Stimulated activated CD4-positive, alpha-beta T cell treated with anti-CD3 and anti-CD28 coated beads, TNF-alpha, amount 100 ng/mL, for 24 hours (primary cell): ENCODE data around the gene TMEM154.

ENCODE experiments used
- DNase-seq, 3 experiments: peaks; one replicate each; pipeline ENCODE4 v3.0.0-alpha.2; 2020; ENCODE audit warnings: low read depth in 3 of 3

The TMEM154 gene, protein sequence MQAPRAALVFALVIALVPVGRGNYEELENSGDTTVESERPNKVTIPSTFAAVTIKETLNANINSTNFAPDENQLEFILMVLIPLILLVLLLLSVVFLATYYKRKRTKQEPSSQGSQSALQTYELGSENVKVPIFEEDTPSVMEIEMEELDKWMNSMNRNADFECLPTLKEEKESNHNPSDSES

DNA sequence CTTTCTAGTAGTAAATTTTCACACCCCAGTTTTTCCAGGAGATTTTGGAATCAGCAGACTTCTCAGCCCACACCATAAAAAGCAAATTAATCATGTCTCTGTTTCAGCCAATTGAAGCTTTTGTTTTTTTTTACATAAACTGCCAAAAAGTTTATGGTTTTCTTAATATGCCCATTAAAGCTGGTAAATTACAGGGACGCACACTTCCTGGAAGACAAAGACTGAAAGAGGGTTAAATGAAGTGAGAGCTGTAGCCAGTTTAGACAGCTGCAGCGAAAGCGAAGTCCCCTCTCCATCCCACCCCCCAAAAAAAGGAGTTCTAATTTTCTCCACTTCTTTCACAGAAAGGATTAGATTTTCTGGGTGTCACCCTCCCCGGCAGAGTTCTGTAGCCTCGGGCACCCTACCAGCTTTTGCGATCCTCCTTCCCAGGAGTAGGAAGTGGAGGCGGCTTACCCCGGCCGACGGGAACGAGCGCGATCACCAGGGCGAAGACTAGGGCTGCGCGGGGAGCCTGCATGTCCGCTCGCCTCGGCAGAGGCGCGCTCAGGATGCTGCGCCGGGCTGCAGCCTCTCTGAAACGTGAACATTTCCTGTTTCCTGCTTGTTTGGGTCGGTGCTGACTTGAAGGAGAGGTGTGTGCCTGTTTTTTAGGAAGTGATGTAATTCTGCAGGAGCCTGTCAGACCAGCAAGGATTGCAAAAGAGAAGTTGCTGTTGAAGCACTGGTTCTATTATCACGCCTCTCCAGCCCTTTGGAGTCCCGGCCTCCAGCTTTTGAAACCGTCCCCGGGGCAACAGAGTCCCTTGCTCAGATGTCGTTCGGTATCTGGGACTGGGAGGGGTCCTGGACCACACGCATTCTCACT is at the start of gene TMEM154:
Gene TMEM154, minus strand, starts transcription at position 584 of the 868 bp plus-strand sequence. Its CDS starts 64 bp downstream, at position 520.
- DNase-seq = peak; percentile 26 to 59 (median 30)

DNA sequence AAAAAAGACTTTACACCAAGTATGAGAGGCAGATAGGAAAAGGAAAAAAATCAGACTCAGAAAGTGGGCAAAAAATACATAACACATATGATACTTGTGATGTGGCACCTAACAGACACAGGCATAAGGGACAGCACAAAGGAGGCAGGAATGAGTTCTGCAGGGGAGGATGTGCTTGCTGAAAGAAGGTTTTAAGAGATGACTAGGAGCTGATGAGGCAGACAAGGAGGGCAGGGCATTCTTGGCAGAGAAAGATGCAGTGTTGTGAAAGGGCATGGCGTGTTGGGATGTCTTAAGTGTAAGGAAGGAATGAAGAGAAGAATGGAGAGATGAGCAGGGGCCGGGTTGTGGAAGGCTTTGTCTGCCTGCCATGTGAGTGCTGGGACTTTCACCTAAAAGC is 49.7 kb upstream of the TMEM154 start:
- DNase-seq = no peak

DNA sequence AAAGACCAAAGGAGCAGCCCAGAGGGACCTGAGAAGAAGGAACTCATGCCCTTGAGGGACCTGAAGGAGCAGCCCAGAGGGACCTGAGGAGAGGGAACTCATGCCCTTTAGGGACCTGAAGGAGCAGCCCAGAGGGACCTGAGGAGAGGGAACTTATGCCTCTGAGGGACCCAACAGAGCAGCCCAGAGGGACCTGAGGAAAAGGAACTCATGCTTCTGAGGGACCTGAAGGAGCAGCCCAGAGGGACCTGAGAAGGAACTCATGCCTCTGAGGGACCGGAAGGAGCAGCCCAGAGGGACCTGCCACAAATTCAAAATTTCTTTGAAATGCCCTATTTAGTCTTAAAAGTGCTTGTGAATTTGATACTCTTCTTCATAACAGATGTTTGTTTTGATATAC is 48.5 kb upstream of the TMEM154 start:
- no peak for DNase-seq

DNA sequence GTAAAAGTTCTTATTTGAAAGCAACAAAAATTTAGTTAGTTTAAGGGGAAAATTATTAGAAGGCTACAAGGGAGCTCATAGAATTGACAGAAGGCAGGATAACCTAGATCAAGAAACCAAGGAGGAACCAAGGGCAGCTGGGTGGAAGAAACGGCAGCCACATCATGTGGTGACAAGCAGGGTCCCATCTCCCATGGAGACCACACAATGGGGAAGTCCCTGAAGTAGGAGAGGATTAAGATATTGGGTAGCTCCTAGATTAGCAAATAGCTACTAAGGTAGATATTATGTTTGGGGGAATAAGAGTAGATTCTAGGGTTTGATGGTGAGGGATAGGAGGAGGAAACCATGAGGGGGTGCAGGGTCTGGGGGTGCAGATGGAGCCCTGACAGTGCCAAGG is 48.0 kb upstream of the TMEM154 start:
- no peak for DNase-seq

DNA sequence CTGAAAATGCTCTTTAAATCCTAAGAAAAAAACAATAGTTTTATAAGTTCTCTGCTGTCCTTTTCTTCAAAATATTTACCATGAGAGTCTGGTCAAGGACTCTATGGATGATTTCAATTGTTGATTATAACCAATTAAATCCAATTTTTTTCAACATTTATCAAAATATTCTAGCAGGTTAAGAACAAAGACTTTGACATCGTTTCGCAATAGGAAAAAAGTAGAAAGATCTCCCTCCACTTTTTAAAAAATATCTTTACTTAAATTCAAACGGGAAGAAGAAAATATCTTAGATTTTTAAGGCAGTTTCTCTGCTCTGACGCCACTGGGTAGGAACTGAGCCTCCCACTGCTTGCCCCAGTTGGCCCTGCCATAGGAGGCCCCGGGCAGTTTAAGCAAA is 44.7 kb upstream of the TMEM154 start:
- DNase-seq = no peak

DNA sequence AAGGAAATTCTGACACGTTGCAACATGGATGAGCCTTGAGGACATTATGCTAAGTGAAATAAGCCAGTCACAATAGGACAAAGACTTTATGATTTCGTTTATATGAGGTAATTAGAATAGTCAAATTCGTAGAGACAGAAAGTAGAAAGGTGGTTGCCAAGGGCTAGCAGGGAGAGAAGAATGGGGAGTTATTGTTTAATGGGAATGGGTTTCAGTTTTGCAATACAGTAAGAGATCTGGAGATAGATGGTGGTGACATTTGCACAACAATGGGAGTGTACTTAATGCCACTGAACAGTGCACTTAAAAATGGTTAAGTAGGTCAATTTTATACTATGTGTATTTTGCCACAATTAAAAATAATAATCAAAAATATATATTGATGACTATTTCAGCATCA is 43.4 kb upstream of the TMEM154 start:
- DNase-seq = no peak

DNA sequence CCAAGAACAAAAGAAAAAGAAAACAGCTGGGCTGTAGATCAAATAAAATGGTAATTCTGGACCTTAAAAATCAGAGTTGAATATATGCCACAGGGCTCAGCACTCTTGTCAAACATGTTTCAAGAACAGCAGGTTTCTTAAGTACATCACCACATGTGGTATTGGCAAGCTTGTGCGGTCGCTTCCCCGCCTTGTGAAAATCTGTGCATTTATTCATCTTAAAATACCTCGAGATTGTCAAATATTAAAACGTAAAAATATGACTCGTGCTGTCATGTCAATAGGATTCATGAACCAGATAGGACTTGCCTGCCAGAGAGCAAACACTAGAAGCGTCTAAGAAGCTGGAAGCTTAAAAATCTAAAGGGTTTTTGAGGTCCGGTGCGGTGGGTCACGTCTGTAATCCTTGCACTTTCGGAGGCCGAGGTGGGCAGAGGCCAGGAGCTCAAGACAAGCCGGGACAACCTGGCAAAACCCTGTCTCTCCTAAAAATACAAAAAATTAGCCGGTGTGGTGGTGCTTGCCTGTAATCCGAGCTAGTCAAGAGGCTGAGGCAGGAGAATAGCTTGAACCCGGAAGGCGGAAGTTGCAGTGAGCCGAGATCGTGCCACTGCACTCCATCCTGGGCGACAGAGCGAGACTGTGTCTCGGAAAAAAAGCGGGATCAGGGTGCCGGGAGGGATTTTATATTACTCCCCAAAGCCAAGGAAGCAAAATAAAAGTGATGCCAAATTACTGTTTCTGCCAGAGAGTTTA is 40.2 kb upstream of the TMEM154 start:
- no peak for DNase-seq

DNA sequence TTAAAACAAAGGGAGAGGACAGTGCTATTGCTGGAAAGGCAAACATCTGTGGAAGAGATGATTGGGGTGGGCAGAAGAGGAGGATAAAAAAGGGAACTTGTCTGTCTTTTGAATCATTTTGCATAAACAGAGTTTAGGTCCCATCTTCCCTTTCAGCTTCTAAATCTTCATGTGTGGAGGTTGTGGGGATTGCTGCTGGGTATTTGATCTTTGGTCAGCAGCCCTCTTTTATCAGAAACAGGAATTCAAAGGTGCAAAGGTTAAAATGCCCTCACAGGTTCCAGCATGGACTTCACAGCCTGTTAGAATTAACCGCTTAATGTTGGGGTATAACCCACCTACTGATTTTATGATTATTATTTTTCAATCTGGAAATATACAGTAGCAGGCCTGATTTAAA is 39.5 kb upstream of the TMEM154 start:
- DNase-seq = no peak

DNA sequence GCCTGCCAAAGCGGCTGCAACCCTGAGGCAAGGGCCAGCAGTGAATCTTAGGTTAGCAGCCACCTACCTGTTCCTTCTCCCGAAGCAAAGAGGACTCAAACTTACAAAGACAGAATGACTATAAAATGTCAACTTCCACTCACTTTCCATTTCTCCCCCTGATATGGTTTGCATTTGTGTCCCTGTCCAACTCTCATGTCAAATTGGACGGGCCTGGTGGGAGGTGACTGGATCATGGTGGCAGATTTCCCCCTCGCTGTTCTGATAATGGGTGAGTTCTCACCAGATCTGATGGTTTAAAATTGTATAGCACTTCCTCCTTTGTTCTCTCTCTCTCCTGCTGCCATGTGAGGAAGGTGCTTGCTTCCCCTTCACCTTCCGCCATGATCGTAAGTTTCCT is 35.3 kb upstream of the TMEM154 start:
- no peak for DNase-seq

DNA sequence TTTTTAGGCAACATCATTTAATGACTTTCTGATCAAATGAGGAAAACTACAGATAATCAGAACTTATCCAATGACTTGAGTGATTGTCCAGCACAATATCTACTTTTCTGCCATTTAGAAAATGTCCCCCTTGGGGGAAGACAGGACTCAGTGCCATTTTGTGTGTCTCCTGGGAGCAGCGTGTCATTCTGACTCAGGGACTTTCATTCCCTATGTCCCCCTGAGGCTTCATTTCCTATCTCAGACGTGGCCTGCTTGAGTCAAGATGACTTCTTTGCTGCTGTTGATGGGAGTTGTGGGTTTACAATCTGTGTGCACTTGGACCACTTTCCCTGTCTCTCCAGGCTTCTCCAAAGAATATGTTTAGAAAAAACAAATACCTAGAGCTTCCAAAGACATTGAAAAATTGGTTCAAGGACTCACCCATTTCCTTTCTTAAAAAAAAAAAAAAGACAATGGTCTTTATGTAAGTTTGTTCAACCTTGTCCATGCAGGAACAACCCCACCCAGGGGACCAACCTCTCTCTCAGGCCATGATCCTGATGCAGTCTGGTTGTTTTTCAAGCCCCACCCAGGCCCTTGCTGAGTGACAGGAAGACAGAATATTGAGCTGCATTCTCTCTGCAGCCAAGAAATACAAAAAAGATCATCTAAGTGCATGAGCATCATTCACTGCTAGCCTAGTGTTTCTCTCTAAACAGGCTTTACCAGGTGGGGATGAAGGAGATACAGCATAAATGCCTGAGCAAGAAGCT is 34.3 kb upstream of the TMEM154 start:
- no peak for DNase-seq

DNA sequence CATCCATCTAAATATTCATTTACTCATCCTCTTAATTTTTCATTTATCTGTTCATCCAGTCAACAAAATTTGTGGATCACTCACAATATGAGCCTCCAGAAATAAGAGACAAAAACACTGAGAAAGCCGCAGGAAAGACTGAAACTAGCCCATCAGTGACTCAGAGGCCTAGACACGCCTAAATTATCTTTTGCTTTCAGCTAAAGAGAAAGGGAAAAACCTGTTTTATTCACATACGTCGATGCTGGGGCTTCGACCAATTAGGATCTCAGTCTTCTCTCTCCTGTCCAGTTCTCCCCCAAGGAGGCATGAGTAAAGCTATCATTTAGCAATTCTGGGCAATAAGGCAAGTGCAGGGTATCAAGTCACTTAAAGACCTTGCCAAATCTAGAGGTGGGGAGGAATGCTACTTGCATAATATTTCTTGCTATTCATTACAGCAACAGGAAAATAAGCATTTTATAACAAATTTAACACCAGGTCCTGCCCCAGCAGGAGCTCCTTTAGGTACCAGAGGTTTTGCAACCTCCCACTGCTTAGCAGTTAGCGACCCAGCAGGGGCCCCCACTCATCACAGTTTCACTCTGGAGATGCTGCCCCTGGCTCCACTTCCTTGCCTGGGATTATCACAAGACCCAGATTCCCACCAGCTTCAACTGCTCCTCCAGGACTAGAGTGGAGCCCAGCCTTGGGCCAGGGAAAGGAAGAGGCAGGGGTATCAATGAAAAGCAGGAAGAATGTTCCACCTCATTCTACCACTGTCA is 30.1 kb upstream of the TMEM154 start:
- DNase-seq = no peak

DNA sequence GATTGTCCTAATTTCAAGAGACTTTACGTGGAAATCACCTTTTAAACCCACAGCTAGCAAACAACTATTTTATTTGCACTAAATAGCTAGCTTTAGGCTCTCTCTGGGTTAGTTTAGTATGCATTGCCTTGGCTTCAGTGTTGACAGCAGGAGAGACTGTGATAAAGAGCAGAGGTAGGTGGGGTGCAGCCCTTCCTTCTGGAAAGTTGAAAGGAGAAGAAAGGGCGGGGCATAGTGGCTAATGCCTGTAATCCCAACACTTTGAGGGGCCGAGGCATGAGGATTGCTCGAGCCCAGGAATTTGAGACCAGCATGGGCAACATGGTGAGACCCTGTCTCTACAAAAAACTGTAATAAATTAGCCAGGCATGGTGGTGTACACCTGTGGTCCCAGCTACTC is 29.0 kb upstream of the TMEM154 start:
- no peak for DNase-seq

DNA sequence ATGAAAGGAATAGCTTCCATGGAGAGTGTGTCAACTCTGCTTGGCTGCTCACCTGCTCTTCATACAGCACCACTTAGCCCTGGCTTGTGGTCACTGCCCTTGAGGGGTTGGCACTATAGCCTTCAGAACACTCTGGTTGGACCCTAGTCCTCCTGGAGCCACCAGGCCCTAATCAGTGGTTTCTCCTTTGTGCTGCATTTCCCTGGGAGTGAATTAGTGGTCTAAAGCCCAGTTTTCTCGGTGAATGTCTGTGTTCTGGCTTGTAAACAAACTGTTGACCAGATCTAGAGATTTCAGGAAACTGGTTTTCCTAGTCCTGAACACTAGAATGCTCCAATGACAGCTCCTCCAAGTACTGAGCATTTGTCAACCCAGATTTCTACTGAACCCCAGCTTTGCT is 28.6 kb upstream of the TMEM154 start:
- no peak for DNase-seq

DNA sequence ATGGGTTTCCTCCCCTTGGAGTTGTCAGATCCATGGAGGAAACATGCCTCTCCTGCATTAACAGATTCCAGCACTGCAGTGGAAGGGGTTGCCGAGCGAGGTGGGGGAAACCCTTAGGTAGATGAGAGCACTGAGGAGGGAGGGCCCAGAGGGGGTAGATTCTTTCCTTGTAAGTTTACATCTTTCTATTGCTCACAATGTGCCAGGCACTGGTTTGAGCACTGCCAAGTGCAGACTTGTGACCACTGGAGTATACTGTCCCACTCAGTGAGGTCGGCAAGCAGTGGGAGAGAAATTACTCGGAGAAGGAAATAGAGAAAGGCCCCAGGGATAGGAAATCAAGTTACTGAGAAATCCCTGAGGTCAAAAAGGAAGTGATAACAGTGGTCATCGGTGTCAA is 27.8 kb upstream of the TMEM154 start:
- no peak for DNase-seq

DNA sequence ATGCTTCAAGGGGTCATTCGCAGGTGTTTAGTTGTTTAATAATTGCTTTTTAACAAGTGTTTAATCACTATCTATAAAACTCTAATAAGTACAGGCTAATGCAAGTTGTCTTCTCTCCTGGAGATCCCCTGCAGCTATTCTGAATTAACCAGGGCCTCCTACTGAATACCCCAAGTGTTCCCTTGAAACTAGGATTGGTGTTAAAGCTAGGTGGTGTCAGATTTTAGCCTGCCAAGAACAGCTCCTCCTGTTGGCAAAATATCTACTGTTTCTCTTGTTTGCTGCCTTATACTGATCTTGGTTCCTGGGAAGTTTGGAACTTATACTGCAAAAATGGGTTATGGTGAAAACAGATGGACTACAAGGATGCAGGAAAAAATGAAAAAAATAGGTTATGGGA is 26.1 kb upstream of the TMEM154 start:
- DNase-seq = no peak

DNA sequence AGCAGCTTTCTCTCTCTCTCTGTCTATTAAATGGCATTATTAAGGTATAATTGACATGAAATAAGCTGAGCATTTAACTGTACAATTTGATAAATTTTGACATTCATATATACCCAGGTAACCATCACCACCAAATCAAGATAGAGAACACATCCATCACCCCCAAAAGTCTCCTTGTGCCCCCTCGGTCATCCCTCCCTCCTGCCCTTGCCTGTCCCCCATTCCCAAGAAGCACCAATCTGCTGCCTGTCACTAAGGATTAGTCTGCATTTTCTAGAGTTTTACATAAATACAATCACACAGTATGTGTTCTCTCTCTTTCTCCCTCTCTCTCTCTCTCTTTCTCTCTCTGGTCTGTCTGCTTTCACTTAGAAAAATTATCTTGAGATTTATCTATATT is 25.0 kb upstream of the TMEM154 start:
- DNase-seq = no peak

DNA sequence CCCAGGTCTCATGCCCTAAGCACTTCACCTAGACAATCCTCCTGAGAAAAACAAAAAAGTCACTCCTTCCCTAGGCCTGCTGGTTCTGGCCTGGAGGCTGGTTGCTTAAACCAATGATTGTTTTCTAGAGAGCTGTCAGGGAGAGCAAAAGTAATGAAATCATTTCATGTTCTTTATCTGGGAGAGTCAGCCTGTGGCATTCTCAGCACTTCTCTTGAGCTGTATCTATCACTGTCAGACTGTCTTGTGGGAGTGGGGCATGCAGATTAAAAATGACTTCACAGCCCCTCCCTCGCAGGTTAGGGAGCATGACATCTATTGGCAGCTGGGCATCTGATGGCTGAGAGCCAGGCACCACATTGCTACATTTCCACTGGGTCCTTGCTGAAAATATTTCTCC is 20.4 kb upstream of the TMEM154 start:
- no peak for DNase-seq

DNA sequence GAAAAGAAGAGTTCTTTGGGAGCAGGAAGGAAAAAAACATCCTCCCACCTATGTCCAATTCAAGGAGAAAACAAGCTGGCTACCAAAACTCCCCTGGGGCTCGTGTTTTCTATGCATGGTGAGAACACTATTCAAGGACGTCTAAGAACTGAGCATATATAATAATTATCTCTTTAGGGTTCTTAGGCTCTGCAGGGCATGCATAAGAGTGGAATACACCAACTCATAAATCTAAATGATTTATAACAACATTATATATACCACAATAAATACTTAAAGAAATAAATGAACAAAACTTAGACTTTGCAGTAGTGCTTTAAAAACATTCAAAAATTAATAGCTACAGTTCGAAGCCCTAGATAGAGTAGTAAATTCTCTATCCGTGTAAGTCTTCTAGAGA is 19.5 kb upstream of the TMEM154 start:
- no peak for DNase-seq

DNA sequence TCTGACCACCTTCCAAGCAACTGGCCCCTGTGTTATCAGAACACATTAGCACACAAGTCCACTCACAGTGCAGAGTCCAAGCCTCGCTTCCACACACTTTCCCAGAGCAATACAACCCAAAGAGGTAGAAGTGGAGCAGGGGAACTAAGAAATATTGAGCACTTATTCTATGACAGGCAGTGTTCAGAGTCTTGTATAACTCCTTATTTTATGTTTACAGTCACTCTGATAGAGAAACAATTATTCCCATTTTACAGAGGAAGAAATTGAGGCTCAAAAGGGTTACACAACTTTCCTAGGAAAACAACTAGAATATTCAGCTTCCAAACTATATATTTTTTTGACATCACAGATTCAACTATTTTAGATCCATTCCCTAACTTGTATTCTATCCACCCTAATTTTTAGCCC is 18.3 kb upstream of the TMEM154 start:
- no peak for DNase-seq

DNA sequence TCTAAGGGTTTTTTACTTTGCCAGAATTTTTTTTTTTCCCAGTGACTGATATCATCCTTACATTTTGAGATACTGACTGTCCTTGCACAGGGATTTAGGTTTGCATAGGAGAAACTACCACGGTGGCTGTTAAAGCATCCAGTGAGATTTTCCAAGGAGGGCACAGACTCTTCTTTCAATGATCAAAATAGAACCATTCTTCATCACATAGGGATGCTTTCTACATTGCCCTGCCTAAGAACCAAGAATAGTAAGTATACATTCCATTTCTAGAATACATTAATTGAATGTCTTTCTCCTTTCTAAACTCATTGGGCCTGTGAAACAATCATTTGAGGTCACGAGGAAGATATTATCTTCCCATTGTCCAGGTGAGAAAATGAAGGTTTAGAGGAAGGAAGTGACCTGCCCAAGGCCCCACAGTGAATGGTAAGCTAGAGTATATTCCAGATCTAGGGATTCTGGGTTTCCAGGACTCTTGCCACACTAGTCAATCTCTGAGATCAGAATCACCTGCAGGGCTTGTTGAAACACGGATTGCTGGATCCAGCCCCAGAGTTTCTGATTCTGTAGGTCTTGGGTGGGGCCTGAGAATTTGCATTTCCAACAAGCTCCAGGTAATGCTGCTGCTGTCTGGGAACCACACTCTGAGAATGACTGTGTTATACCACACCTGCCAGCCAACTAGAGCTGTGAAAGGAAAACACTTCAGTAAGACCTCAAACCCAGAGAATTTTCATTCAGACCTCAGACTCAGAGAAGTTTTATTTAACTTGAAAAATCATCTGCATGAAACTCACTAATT is 17.7 kb upstream of the TMEM154 start:
- no peak for DNase-seq
